GM18909 (cell line): Measurements from ENCODE around the gene TF.
"Not testable (repeated sequence)": the region's sequence is repeated elsewhere in the genome, so short reads cannot be mapped to it uniquely, and the experiment has no call there.

Experiments used
- ATAC-seq: cut with Tn5 transposase; IDR thresholded peaks from one replicate; pipeline ENCODE4 v1.9.1; 2021; ENCODE audit warnings: mild to moderate bottlenecking; ENCODE audit not compliant: unreplicated experiment, poor library complexity

The TF gene

GRCh38 chr3:133762539-133762938 lies 16.3 kb downstream of the TF start:
- ATAC-seq, result no peak

GRCh38 chr3:133763797-133764683 lies 17.8 kb downstream of the TF start:
- no peak for ATAC-seq

- no peak for ATAC-seq
Observed at GRCh38 chr3:133765256-133765655, 19.1 kb downstream of the TF start.

- no peak for ATAC-seq
Observed at GRCh38 chr3:133767607-133768006, 21.4 kb downstream of the TF start.

GRCh38 chr3:133769536-133769935 lies 23.3 kb downstream of the TF start:
- no peak for ATAC-seq

- ATAC-seq, result no peak
Observed at GRCh38 chr3:133773732-133774131, 27.5 kb downstream of the TF start.

- ATAC-seq, result no peak
Observed at GRCh38 chr3:133775309-133775708, 29.1 kb downstream of the TF start.

- no peak for ATAC-seq
Observed at GRCh38 chr3:133775835-133776234, 29.6 kb downstream of the TF start.

GRCh38 chr3:133776794-133777438 lies 30.7 kb downstream of the TF start:
- ATAC-seq, result no peak

GRCh38 chr3:133777807-133778568 lies 31.8 kb downstream of the TF start:
- no peak for ATAC-seq

- ATAC-seq, result no peak
Observed at GRCh38 chr3:133779626-133780203, 33.5 kb downstream of the TF start.

GRCh38 chr3:133780756-133781155 lies 34.6 kb downstream of the TF start:
- ATAC-seq, result not testable (repeated sequence)

- ATAC-seq, result no peak
Observed at GRCh38 chr3:133781570-133781969, 35.4 kb downstream of the TF start.

- no peak for ATAC-seq
Observed at GRCh38 chr3:133782454-133782853, 36.3 kb downstream of the TF start.

GRCh38 chr3:133783762-133784161 lies 37.6 kb downstream of the TF start:
- ATAC-seq, result no peak

GRCh38 chr3:133788024-133788423 lies 41.8 kb downstream of the TF start:
- ATAC-seq, result no peak

GRCh38 chr3:133792171-133792763 lies 46.1 kb downstream of the TF start:
- no peak for ATAC-seq

- no peak for ATAC-seq
Observed at GRCh38 chr3:133797396-133798105, 51.4 kb downstream of the TF start.

- no peak for ATAC-seq
Observed at GRCh38 chr3:133799794-133800585, 53.8 kb downstream of the TF start.
